GM19239 (cell line): ENCODE data around the gene METTL9.
A peak's percentile ranks its signal among the peaks of the same experiment; 100 is the strongest.
"Not testable (repeated sequence)": the region's sequence is repeated elsewhere in the genome, so short reads cannot be mapped to it uniquely, and the experiment has no call there.

ENCODE experiments used
- DNase-seq: peaks from one replicate; pipeline ENCODE4 v3.0.0; 2011; ENCODE audit warnings: low spot score; ENCODE audit not compliant: insufficient read length
- FAIRE-seq: peaks from 2 replicates; lab custom pipeline; 2011; peaks lifted over from hg19 to GRCh38; lab: Jason Lieb, UNC

METTL9 gene

DNA sequence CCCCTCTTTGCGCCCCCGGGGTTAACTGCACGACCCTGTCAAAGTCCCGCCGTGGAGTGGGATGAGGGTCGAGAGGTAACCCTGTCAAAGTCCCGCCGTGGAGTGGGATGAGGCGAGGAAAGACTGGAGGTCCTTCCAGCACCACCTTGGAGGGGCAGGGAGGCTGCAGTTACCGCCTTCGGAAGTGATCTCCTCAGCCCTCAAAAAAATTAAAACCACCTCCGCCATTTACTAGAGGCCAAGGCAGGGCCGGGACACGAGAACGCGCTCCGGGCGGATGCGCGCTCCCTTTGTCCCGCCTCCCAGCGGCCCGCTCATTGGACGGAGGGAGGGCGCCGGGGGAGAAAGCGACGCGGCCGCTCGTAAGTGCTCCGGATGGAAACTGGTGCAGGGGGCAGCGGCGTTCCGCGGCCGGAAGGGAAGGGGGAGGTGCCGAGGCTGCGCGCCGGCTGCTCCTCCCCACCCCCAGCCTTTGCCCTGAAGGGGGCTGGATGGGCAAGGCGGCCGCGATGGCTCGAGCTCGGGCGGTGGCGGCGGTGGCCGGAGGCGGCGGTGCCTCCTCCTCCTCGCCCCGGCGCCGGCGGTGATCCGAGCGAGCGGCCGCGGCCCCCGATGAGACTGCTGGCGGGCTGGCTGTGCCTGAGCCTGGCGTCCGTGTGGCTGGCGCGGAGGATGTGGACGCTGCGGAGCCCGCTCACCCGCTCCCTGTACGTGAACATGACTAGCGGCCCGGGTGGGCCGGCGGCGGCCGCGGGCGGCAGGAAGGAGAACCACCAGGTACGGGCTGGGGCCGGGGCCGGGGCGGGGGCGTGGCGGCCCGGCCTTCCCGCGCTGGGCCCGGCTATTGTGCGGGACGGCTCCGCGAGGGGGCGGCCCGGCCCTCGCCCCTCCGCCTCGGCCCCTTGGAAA lies at the start of gene METTL9:
Gene METTL9 (plus strand): TSS at position 456 of the 909 bp plus-strand sequence. CDS start 157 bp downstream, at position 613.
- DNase-seq (peak; percentile 87), FAIRE-seq (peak; percentile 87)

GRCh38 chr16:21549975-21550374 lies 49.4 kb upstream of the METTL9 start:
- not testable (repeated sequence) for FAIRE-seq, DNase-seq

GRCh38 chr16:21550435-21550834 lies 48.9 kb upstream of the METTL9 start:
- not testable (repeated sequence) for FAIRE-seq, DNase-seq

GRCh38 chr16:21551076-21551475 lies 48.3 kb upstream of the METTL9 start:
- DNase-seq, FAIRE-seq: not testable (repeated sequence)

DNA sequence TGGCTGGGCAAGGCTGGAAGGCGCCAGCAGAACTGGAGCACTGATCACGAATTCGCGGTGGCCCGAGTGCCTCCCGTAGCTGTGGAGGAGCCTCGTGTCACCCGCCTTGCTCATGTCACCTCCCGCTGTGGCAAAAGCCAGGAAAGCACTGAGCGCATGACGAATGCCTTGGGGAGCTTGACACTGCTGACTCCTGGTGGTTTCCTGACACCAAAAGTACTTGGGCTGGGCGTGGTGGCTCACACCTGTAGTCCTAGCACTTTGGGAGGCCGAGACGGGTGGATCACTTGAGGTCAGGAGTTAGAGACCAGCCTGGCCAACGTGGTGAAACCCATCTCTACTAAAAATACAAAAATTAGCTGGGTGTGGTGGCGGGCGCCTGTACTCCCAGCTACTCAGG lies 47.8 kb upstream of the METTL9 start:
- not testable (repeated sequence) for DNase-seq, FAIRE-seq

GRCh38 chr16:21553481-21554296 lies 45.7 kb upstream of the METTL9 start:
- not testable (repeated sequence) for FAIRE-seq, DNase-seq

DNA sequence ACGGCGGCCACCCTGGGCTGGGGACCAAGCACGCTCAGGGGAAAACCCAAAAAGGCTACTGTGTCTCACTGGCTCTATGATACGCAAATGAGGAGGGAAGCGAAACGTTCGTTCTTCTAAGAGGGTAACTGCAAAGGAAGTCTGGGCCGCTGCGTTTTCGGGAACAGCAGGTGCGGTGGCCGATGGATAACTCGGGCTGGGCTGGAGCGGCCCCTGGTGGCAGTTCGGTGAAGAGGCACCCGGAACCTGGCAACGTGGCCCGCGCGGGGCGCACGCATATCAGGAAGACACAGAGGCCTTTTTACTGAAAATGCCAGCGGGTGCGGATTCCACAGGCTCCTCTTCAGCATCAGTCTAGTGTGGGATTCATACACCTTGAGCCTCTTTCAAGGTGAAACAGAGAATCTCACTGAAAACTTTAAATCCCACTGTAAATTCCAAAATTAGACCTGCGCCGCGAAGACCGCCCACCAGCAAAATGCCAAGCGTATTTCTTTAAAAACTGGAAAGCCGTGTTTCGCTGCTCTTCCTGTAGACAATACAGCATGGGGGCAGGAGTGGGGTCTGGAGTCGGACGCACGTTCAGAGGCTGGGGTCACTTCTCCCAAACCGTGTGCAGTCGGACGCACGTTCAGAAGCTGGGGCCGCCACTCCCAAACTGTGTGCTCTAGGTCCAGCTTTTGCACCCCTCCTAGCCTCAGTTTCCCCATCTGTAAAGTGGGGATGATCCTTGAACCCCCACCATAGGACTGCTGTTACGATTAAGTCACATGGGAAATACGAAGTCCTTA lies 44.4 kb upstream of the METTL9 start:
- DNase-seq (peak; percentile 95), FAIRE-seq (peak; percentile 98)

DNA sequence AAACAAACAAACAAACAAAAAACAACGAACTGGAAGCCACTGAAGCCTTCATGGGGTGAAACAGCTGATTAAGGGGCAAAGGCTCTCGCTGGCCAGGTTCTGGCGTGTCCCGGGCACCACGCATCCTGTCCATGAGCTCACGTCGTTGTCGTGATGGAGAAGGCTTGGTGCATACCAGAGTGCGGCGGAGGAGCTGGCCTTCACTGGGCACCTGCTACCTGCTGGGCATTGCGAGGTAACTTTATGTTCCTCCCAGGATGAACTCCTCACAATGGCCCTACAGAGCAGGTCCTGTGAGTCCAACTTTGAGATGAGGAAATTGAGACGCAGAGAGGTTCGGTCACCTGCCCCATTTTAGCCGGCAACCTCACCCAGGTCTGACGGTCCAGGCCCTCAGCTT lies 43.8 kb upstream of the METTL9 start:
- FAIRE-seq, result not testable (repeated sequence)

GRCh38 chr16:21556026-21556595 lies 43.3 kb upstream of the METTL9 start:
- DNase-seq, FAIRE-seq: not testable (repeated sequence)

More for the DNA sequence above, 43.8 kb upstream of the METTL9 start:
- not testable (repeated sequence) for DNase-seq

DNA sequence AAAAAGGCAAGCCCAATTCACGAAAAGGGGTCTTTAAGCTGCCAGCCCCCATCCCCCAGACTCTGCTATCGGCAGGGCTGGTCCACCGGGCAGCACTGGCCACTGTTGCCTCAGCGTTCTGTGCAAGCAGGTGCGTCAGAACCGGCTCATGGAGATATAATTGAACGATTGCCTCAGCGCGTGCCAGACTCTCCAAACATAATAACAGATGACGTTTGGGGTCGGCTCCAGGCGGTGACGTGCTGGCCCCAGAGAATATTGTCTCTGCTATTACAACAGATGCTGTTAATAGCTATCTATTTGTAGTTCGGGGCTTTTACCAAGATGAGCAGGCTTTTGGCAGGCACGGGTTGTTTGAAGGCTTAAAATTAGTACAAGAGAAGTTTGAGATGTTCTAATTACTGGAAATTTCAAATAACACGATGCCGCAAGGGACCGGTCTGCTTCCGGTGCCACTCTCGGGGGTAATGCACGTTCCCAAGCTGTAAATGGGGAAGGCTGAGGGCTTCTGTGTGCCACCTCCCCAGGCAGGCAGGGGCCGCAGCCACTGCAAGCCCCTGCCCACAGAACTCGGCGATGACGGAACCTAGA lies 42.6 kb upstream of the METTL9 start:
- FAIRE-seq, DNase-seq: not testable (repeated sequence)

DNA sequence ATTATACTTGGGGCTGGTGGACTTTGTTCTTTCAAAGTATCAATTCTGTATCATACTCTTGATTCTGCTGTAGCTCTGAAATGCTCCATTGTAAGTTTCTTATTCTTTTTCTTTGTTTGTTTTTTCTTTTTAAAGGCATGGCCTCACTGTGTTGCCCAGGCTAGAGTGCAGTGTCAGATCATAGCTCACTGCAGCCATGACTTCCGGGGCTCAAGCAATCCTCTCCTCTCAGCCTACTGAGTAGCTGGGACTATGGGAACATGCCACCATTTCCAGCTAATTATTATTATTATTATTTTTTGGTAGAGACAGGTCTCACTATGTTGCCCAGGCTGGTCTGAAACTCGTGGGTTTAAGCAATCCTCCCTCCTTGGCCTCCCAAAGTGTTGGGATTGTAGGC lies 38.9 kb upstream of the METTL9 start:
- no peak for FAIRE-seq
- DNase-seq, result no peak

DNA sequence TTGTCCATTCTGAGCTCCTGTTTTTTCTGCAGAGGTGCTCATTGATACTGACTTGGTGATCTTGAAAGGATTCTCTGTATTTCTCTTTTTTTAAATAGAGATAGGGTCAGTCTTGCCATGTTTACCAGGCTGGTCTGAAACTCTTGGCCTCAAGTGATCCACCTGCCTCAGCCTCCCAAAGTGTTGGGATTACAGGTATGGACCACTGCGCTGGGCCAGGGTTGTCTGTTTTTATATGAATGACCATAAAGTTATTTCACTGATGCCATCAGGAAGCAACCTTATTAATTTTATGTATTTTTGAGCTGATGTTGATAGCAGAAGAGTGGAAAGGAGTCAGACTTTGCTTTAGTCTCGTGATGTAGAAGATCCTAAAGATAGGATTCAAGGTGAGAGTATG lies 35.7 kb upstream of the METTL9 start:
- no peak for DNase-seq
- no peak for FAIRE-seq

GRCh38 chr16:21564367-21564766 lies 35.0 kb upstream of the METTL9 start:
- not testable (repeated sequence) for FAIRE-seq, DNase-seq

- DNase-seq, result no peak
- FAIRE-seq, result no peak
These were observed 33.9 kb upstream of the METTL9 start for GRCh38 chr16:21565507-21565860.

DNA sequence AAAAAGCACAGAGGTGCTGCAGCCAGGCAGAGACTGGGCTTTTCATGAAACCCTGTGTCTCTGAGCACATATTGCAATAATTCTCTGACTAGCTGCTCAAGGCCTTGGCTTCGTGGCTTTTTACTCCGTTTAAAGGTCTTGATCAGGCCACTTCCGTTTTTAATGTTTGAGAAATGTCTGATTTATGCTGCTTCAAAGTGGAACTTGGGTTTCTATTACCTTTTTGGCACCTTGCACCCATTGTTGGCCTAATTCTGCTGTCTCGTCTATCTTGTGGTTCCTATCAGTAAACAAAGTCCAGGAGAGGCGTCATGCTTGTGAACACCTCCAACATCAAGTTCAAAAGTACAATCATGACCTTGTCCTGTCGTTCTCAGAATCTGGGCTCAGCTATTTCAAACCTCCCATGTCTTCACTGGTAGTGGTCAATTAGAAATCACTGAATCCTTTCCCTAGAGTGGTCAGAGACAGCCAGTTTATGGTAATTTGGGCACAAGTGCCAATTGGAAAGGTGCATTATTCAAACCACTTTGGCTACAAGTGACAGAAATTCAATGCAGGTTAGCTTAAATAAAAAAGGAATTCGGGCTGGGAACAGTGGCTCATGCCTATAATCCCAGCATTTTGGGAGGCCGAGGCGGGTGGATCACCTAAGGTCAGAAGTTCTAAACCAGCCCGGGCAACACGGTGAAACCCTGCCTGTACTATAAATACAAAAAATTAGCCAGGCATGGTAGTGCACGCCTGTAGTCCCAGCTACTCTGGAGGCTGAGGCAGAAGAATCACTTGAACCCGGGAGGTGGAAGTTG lies 33.3 kb upstream of the METTL9 start:
- no peak for DNase-seq
- no peak for FAIRE-seq

DNA sequence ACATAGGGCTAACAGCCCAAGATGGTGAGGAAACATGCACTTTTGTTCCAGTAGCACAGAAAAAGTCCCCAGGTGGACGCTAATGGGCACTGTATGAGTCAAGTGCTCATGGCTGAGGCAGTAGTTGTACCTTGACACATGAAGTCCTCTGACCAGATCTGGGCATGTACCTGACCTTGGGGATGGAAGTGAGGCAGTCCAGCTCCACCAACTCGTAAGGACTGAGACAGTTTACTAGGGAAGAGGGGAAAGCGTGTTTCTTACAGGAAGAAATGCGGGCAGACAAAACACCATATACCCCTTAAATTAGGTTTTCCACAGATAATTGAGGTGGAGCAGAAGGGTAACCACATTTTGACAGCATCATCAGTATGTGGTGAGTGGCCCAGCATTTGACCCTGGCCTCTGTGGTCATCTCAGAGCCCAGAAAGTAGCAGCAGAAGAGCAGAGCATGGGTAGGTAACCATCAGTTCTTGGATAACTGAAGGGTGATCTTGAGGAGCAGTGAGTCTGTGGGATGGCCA lies 32.4 kb upstream of the METTL9 start:
- no peak for FAIRE-seq
- no peak for DNase-seq

DNA sequence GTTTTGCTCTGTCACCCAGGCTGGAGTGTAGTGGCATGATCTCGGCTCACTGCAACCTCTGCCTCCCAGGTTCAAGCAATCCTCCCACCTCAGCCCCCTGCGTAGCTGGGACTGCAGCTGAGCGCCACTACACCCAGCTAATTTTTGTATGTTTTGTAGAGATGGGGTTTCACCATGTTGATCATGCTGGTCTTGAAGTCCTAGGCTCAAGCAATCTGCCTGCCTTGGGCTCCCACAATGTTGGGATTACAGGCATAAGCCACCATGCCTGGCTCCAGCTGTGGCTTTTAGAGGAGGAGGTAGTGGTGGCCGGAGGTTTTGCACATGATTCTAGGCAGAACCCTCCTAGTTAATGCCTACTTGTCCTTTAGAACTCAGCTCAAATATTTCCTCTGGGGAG lies 31.9 kb upstream of the METTL9 start:
- FAIRE-seq, result not testable (repeated sequence)

DNA sequence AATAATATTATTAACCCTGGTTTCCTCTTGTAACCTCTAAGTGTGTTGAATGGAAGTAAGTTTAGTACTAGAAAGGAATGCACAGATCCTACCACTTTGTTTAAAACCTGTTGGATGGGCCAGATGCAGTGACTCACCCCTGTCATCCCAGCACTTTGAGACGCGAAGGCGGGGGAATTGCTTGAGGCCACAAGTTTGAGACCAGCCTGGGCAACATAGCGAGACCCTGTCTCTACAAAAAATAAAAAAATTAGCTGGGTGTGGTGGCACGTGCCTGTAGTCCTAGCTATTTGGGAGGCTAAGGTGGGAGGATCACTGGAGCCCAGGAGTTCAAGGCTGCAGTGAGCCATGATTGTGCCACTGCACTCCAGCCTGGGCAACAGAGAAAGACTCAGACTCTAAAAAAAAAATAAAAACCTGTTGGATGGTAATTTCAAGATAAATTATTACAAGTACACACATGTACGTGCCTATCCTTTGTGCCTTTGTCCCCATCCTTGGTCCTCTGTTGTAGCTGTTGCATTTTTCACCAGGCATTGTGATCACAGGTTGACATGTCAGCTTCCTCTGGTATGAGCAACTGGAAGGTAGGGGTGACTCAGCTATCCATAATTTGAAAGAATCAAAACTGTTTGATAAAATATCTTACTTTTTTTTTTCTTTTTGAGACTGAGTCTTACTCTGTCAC lies 30.7 kb upstream of the METTL9 start:
- FAIRE-seq, result no peak

More for the DNA sequence above, 31.9 kb upstream of the METTL9 start:
- not testable (repeated sequence) for DNase-seq

More for the DNA sequence above, 30.7 kb upstream of the METTL9 start:
- DNase-seq, result no peak
